Gastrocnemius medialis (tissue), 4 donors: ENCODE measurements around the gene WDR41. TPM values are rescaled to one million over a fixed set of nuclear protein-coding genes. Genes with fewer than 3 reads are reported as not detected.
"Not testable (repeated sequence)": the region's sequence is repeated elsewhere in the genome, so short reads cannot be mapped to it uniquely, and the experiment has no call there.

Source experiments
- ATAC-seq, 2 donors: fragments of 150-250 bp; one replicate each; pipeline ENCODE4 v1.9.1; 2016
- DNase-seq, 2 donors: peaks; one replicate each; pipeline ENCODE4 v3.0.0-alpha.2; 2019
- H3K27ac ChIP-seq, 4 donors: fragments of 200-600 bp; sonication (generic); 1 replicate in 1 of 4; 2 replicates in 3 of 4; pipeline ENCODE4 v1.5.1; 2016 to 2018; ENCODE audit warnings: mild to moderate bottlenecking in 2 of 4, moderate library complexity in 1 of 4
- H3K27me3 ChIP-seq, 3 donors: fragments of 200-600 bp; sonication (generic) in 2 of 3; 1 replicate in 1 of 3; 2 replicates in 2 of 3; pipeline versions ENCODE4 v1.5.1 to v1.6.0; 2016 to 2019; ENCODE audit warnings: mild to moderate bottlenecking in 1 of 3, moderate library complexity in 1 of 3
- H3K36me3 ChIP-seq, 2 donors: fragments of 200-600 bp; sonication (generic) in 1 of 2; one replicate each; pipeline ENCODE4 v1.5.1; 2017 to 2018
- H3K4me1 ChIP-seq, 2 donors: fragments of 200-600 bp; sonication (generic) in 1 of 2; one replicate each; pipeline ENCODE4 v1.5.1; 2016 to 2017; ENCODE audit warnings: mild to moderate bottlenecking in 2 of 2
- H3K4me3 ChIP-seq, 4 donors: fragments of 200-600 bp; sonication (generic) in 3 of 4; 1 replicate in 1 of 4; 2 replicates in 3 of 4; pipeline ENCODE4 v1.5.1; 2016 to 2019; ENCODE audit warnings: mild to moderate bottlenecking in 2 of 4
- H3K9me3 ChIP-seq, 3 donors: fragments of 200-600 bp; sonication (generic) in 2 of 3; 1 replicate in 1 of 3; 2 replicates in 2 of 3; pipeline ENCODE4 v1.5.1; 2016 to 2019
- POLR2A ChIP-seq, 2 donors: fragments of 450-650 bp; IDR thresholded peaks; one replicate each; pipeline ENCODE4 v1.6.1; 2017; ENCODE audit warnings: antibody characterized with exemption in 2 of 2, mild to moderate bottlenecking in 2 of 2, moderate library complexity in 2 of 2
- in situ Hi-C, 4 donors: fragments of 200-750 bp; cut with MboI; loops; one replicate each; pipeline versions ENCODE4 v1.15.0 to v1.8.0; 2017; ENCODE audit warnings: low sequenced_read_pairs in 4 of 4
- intact Hi-C: fragments of 100-400 bp; cut with DNase I; formaldehyde crosslinking; loops from one replicate; pipeline ENCODE4 v1.15.1; 2023; ENCODE audit warnings: low total_unique reads
- total RNA-seq, 4 donors: library from RNA; depleted of rRNA; stranded (reverse); fragments of >200 nt; gene quantifications; one replicate each; pipeline versions ENCODE4 v1.1.0 to v1.2.3, GENCODE V29; 2016
- TF ChIP-seq, protein P1 (sequence below), 5 experiments: fragments of 450-650 bp in 3 of 5; fragments of 200-600 bp in 2 of 5; sonication (generic) in 2 of 5; IDR thresholded peaks in 4 of 5; conservative IDR thresholded peaks in 1 of 5; 1 replicate in 4 of 5; 2 replicates in 1 of 5; pipeline ENCODE4 v1.5.1; 2016 to 2019; ENCODE audit warnings: antibody characterized with exemption in 5 of 5, mild to moderate bottlenecking in 3 of 5, moderate library complexity in 3 of 5

WDR41 gene
- total RNA-seq, 4 donors from 2014 or later: 16.3 to 30.6 (median 19.2) TPM

DNA sequence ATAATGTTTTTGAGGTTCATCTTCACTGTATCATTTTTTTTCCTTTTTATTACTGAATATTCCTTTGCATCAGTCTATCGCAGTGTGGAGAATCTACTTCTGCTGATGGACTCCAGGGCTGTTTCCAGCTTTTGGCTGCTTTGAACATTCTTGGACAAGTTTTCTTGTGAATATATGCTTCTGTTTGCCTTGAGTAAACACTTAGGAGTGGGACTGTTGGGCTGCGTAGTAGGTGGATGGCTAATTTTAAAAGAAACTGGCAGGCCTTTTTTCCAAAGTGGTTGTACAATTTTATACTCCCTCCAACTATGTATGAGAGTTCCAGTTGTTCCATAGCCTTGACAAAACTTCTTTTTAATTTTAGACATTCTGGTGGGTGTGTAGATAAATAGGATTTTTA lies 102.4 kb downstream of the WDR41 start:
- TF ChIP-seq POLR2A (IDR thresholded peaks at IDR 0.05): no peak
- TF ChIP-seq, protein P1, sequence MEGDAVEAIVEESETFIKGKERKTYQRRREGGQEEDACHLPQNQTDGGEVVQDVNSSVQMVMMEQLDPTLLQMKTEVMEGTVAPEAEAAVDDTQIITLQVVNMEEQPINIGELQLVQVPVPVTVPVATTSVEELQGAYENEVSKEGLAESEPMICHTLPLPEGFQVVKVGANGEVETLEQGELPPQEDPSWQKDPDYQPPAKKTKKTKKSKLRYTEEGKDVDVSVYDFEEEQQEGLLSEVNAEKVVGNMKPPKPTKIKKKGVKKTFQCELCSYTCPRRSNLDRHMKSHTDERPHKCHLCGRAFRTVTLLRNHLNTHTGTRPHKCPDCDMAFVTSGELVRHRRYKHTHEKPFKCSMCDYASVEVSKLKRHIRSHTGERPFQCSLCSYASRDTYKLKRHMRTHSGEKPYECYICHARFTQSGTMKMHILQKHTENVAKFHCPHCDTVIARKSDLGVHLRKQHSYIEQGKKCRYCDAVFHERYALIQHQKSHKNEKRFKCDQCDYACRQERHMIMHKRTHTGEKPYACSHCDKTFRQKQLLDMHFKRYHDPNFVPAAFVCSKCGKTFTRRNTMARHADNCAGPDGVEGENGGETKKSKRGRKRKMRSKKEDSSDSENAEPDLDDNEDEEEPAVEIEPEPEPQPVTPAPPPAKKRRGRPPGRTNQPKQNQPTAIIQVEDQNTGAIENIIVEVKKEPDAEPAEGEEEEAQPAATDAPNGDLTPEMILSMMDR (IDR thresholded peaks at IDR 0.05 in 4 of 5, conservative IDR thresholded peaks at IDR 0.05 in 1 of 5): no peak
- ATAC-seq: no peak
- no peak for DNase-seq
- Histone ChIP-seq H3K9me3 (no peaks in the 10 kb centered on the region), H3K27me3 (no peaks in the 10 kb centered on the region), H3K4me3 (no peak overlapping the region), H3K36me3 (no peaks in the 10 kb centered on the region), H3K27ac (no peak overlapping the region), H3K4me1 (no peaks in the 10 kb centered on the region)
- in situ Hi-C loops: no loop called here
- intact Hi-C loops: no loop called here

DNA sequence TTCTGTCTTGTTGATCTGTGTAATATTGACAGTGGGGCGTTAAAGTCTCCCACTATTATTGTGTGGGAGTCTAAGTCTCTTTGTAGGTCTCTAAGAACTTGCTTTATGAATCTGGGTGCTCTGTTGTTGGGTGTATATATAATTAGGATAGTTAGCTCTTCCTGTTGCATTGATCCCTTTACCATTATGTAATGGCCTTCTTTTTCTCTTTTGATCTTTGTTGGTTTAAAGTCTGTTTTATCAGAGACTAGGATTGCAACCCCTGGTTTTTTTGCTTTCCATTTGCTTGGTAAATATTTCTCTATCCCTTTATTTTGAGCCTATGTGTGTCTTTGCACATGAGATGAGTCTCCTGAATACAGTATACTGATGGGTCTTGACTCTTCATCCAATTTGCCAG lies 105.8 kb downstream of the WDR41 start:
- DNase-seq, H3K4me3 ChIP-seq, H3K27ac ChIP-seq, H3K27me3 ChIP-seq, H3K9me3 ChIP-seq, H3K4me1 ChIP-seq, H3K36me3 ChIP-seq, in situ Hi-C loops, intact Hi-C loops, ATAC-seq: not testable (repeated sequence)

DNA sequence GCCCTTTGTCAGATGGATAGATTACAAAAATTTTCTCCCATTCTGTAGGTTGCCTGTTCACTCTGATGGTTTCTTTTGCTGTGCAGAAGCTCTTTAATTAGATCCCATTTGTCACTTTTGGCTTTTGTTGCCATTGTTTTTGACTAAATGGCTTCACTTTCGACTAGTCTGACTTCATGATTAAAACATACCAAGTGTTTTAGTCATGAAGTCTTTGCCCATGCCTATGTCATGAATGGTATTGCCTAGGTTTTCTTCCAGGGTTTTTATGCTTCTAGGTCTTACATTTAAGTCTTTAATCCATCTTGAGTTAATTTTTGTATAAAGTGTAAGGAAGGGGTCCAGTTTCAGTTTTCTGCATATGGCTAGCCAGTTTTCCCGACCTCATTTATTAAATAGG lies 108.8 kb downstream of the WDR41 start:
- in situ Hi-C loops, DNase-seq, H3K27me3 ChIP-seq, H3K27ac ChIP-seq, H3K4me1 ChIP-seq, H3K36me3 ChIP-seq, H3K4me3 ChIP-seq, intact Hi-C loops, H3K9me3 ChIP-seq, ATAC-seq: not testable (repeated sequence)

Other genes with a start within 250 kb of the WDR41 start
- not detected for gene OTP, start 146.4 kb upstream of the WDR41 start, total RNA-seq